ENCODE measurements around the gene RAD23B.
"Not testable (repeated sequence)": the region's sequence is repeated elsewhere in the genome, so short reads cannot be mapped to it uniquely, and the experiment has no call there.

Gene RAD23B

GRCh38 chr9:107294756-107295155 lies 11.7 kb downstream of the RAD23B start:
- no peak for DNase-seq (ENCODE audit: low spot score)

- no peak for DNase-seq (ENCODE audit: low spot score)
These were observed 12.9 kb downstream of the RAD23B start for GRCh38 chr9:107295995-107296394.

GRCh38 chr9:107296592-107296991 lies 13.5 kb downstream of the RAD23B start:
- DNase-seq (ENCODE audit: low spot score) = not testable (repeated sequence)

- no peak for DNase-seq (ENCODE audit: low spot score)
These were observed 16.4 kb downstream of the RAD23B start for GRCh38 chr9:107299437-107299836.

DNA sequence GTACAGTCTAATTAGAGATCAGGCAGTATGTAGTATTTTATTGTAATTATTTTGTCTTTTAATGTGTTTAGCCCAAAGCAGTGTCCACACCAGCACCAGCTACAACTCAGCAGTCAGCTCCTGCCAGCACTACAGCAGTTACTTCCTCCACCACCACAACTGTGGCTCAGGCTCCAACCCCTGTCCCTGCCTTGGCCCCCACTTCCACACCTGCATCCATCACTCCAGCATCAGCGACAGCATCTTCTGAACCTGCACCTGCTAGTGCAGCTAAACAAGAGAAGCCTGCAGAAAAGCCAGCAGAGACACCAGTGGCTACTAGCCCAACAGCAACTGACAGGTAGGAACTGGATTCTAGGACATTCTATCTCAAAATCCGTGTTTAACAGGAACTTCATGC lies 23.2 kb downstream of the RAD23B start:
- DNase-seq (ENCODE audit: low spot score) = no peak

DNA sequence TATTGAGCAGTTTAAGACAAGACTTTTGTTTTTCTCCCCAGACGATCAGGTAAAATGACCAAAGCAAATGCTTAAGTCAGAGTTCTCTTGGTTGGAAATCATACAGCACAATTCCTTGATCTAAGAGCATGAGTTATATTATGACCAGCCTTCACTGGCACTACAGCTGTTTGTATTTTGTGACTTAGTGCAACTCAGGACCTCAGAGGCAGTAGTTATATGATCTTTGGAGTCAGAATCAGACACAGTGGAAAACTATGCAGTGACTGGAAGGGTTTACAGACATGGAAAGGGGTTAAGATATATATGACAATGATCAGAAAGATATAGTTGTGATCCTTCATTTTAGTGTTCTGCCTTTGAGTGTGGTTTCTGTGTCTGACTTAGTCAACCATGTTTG lies 24.3 kb downstream of the RAD23B start:
- DNase-seq (ENCODE audit: low spot score) = no peak

DNA sequence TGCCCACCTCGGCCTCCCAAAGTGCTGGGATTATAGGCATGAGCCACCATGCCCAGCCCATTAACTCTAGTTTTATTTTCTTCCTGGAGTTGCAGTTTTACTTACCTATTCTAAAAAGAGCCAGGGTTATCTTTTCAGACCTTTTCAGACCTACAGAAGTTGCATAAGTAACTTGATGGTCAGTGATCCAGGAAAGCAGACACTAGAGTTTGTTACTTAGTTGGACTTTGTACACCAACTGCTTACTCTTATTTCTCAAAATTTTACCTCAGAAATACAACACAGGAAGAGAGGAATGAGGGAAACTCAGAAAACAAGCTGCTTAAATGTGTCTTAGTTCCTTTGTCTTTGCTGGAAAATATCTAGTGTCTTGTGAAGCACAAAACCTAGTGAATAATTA lies 25.4 kb downstream of the RAD23B start:
- DNase-seq (ENCODE audit: low spot score) = no peak

- no peak for DNase-seq (ENCODE audit: low spot score)
These were observed 26.2 kb downstream of the RAD23B start for GRCh38 chr9:107309271-107309670.

DNA sequence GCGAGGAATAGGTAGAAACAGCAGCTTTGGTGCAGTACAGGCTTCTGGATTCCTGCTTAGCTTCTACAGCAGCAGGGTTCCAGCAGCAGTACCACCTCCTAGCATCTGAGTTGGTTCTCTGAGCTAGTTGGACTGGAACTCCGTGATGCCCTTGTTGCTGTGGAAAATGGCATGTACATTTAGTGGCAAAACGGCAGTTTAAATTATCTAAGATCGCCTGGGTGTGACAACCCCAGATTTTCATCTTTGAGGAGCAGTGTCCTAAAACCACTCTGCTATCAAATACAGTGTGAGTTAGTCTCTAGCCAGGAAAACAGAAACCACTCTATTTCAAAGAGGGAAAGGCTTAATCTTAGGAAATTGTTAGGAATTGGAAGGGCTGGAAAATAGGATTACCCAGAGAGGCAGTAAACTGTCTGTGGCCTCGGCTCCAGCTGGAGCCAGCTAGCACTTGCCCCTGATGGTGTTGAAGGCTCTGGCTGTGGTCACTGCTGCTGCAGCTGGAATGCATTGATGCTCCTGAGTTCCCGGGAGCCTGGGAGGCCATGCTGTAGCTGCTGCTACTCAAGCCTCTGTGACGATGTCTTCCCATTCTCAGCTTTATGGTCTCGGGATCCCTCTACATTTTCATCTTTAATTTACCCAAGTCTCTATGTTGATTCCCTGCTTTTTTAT lies 29.4 kb downstream of the RAD23B start:
- DNase-seq (ENCODE audit: low spot score) = no peak

DNA sequence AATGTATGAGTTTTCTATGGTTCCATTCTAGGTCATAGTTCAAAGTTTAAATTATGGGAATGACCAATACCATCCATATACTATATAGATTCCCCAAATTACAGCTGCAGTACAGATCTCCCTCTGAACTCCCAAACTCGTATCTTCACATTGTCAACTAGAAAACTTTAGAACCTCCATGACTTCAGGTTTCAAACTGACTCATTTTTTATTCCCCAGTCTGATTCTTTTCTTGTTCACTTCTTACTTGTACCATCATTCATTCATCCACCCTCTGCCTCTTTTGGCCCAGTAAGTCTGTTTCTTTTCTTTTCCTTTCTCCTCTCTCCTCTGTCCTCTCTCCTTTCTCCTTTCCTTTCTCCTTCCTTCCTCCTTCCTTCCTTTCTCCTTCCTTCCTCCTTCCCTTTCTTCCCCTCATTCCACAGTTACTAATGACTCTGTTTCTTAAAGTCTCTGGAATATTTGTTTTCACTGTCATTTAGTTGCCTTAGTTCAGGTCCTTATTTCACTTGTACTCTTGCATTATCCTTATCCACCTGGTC lies 30.5 kb downstream of the RAD23B start:
- DNase-seq (ENCODE audit: low spot score) = no peak

- no peak for DNase-seq (ENCODE audit: low spot score)
These were observed 31.7 kb downstream of the RAD23B start for GRCh38 chr9:107314763-107315162.

- no peak for DNase-seq (ENCODE audit: low spot score)
These were observed 33.9 kb downstream of the RAD23B start for GRCh38 chr9:107316795-107317661.

DNA sequence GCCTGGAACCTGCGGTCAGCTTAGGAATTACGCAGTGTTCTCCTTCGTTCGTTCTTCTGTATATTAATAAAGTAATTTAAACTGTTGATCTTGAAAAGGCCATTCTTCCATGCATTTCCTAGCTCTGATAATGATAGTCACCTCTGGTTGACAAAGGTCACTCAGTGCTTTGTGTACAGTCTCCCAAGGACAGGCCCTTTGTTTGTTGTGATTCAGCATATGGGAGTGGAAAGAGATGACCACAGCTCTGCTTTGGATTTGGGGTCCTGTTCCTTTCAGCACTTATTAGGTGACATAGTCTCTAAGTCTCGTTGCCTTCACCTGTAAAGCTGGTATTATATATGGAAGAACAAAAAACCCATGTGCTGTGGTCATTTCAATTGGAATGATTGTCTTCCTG lies 39.6 kb downstream of the RAD23B start:
- no peak for DNase-seq (ENCODE audit: low spot score)

- DNase-seq (ENCODE audit: low spot score) = no peak
These were observed 40.9 kb downstream of the RAD23B start for GRCh38 chr9:107323836-107324585.

DNA sequence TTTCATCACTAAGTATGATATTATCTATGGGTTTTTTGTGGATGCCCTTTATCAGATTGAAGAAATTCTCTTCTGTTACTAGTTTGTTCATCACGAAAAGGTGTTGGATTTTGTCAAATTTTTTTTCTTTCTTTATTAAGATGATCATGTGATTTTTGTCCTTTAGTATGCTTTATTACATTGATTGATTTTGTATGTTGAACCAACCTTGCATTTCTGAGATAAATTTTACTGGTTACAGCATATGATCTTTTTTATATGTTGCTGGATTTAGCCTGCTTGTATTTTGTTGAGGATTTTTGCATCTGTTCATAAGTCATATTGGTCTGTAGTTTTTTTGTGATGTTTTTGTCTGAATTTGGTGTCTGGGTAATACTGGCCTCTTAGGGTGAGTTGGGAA lies 42.8 kb downstream of the RAD23B start:
- DNase-seq (ENCODE audit: low spot score) = no peak

DNA sequence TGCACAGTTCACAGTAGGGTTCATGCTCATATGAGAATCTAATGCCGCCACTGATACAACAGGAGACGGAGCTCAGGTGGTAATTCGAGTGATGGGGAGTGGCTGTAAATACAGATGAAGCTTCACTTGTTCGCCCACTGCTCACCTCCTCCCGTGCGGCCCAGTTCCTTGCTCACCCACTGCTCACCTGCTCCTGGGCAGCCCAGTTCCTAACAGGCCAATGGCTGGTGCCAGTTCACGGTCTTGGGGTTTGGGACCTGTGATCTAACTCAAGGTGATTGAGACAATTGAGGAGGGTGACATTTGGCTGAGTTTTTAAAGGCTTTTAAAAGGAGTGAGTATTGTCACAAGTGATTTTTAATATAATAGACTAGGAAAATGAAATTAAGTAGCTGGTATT lies 45.4 kb downstream of the RAD23B start:
- DNase-seq (ENCODE audit: low spot score) = no peak

DNA sequence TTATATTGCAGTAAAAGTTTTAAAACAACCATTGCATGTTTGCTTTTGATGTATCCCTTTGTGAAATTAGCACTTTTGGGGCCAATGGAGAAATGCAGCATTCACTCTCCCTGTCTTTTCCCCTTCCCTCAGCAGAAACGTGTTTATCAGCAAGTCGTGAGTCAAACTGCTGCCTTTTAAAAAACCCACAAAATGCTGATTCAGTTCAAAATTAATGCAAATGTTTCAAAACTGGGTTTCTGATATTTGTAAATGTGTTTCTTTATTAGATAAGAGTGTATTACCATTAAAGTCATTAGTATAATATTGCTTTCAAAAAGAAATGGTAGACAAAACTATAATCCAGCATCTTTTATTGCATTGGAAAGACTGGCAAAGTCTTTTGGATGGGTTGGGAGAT lies 47.3 kb downstream of the RAD23B start:
- no peak for DNase-seq (ENCODE audit: low spot score)

DNA sequence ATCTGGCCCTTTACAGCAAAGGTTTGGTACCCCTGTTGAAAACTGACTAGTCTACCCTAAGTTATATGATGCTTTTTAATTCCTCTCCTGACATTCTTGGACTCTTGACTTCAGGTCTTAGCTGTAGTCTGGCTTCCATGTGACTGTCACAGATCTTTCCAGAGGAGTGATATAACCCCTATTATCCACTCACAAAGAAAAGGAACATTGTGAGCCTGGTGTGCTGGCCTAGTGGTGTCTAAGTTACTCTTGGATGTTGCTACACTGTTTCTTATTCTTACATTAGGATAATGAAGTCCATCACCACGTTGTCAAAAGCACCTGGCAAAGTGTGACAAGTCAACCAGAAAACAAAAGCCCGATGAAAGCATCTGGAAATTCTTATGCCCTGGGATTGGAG lies 49.8 kb downstream of the RAD23B start:
- peak; percentile 36 for DNase-seq (ENCODE audit: low spot score)

- no peak for DNase-seq (ENCODE audit: low spot score)
These were observed 50.3 kb downstream of the RAD23B start for GRCh38 chr9:107333363-107333762.

DNA sequence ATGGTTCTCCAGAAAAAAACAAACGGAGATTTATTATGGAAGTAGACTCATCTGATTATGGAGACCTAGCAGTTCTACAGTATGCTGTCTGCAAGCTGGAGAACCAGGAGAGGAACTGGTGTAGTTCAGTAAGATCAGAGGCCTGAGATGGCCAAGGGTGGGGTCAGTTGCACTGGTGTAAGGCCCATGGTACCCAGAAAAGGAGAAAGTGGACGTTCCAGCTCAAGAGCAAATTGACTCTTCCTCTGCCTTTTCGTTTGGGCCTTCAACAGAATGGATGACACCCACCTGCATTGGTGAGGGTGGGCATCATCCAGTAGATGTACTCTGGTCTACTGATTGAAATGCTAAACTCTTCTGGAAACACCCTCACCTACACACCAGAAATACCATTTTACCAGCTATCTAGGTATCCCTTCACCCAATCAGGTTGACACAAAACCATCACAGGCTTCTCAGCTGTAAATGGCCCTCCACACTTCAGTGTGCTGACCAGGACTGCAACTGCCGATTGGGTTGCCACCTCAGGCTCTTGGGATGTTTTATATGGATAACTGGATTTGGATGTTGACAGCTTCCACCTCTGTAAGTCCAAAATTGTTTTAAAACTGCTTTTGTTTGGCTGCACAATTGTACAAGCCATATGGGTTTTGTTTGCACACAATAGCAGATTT lies 51.2 kb downstream of the RAD23B start:
- DNase-seq (ENCODE audit: low spot score) = no peak

- no peak for DNase-seq (ENCODE audit: low spot score)
These were observed 52.3 kb downstream of the RAD23B start for GRCh38 chr9:107335331-107335730.

Data from pons (tissue), 1 donor.